ENCODE data around the gene CAB39. TPM values are rescaled to one million over a fixed set of nuclear protein-coding genes. Genes with fewer than 3 reads are reported as not detected.

CAB39 gene
- polyA plus RNA-seq, 1 of the 3 experiments (the other 2 are of a cell fraction) = 15.7 TPM

GRCh38 chr2:230716588-230716987 lies 3.9 kb downstream of the CAB39 start:
- 91% methylated on average over 4 of the region's 4 CpGs for WGBS (ENCODE audit: low lambda C conversion rate)

More at GRCh38 chr2:230716588-230716987, 3.9 kb downstream of the CAB39 start:
- Histone ChIP-seq H3K9me3 (no peaks in the 10 kb centered on the region), H3K9me2 (no peaks in the 10 kb centered on the region), H3K36me3 (replicated peaks in 1 of 2; ENCODE audit: control insufficient read depth in 1 of 2, insufficient read depth in 2 of 2, low read length in 1 of 2) (peaks cover 0 to 11% of the 10 kb centered on the region in 2 experiments), H4K20me1 (ENCODE audit: insufficient read depth) (peaks cover 79% of the 10 kb centered on the region), H3K79me2 (ENCODE audit: insufficient read depth) (peaks cover 86% of the 10 kb centered on the region), H3K4me3 (ENCODE audit: low read depth in 2 of 2, low read length in 1 of 2) (no peak overlapping the region), H2AFZ (ENCODE audit: low read depth) (no peak overlapping the region), H3K4me1 (ENCODE audit: control insufficient read depth in 1 of 2, insufficient read depth in 2 of 2, low read depth in 1 of 2, low read length in 1 of 2) (peaks cover 0 to 2% of the 10 kb centered on the region in 2 experiments; a peak in 2 of 4 replicates), H3K9ac (no peak overlapping the region), H3K27ac (ENCODE audit: low read depth in 2 of 2, low read length in 1 of 2) (no peak overlapping the region), H3K4me2 (no peak overlapping the region), H3K27me3 (ENCODE audit: insufficient read depth) (no peaks in the 10 kb centered on the region), H3F3A (replicated peaks; ENCODE audit: insufficient read depth) (peaks cover 16% of the 10 kb centered on the region)
- TF ChIP-seq ELF1 (IDR thresholded peaks at IDR 0.05) (no peak), YY1 (IDR thresholded peaks at IDR 0.05; ENCODE audit: low read depth) (no peak), EZH2phosphoT487 (IDR thresholded peaks at IDR 0.05; ENCODE audit: borderline replicate concordance, low read depth) (no peak), RAD21 (IDR thresholded peaks at IDR 0.05; ENCODE audit: low read length) (no peak), FOSL2 (IDR thresholded peaks at IDR 0.05; ENCODE audit: borderline replicate concordance, low read depth) (no peak), GABPA (IDR thresholded peaks at IDR 0.05; ENCODE audit: low read depth) (no peak), GATA2 (CRISPR knock-in tag; IDR thresholded peaks at IDR 0.05) (no peak), SMC3 (IDR thresholded peaks at IDR 0.05; ENCODE audit: low read depth, low read length) (no peak), CHD2 (IDR thresholded peaks at IDR 0.05; ENCODE audit: low read length, partially characterized antibody) (no peak), NRF1 (IDR thresholded peaks at IDR 0.05; ENCODE audit: low read depth, low read length) (no peak), EP300 (IDR thresholded peaks at IDR 0.05; ENCODE audit: borderline replicate concordance in 1 of 2, low read depth in 1 of 2, low read length in 1 of 2) (no peak), FOXM1 (IDR thresholded peaks at IDR 0.05; ENCODE audit: low read depth) (no peak), SIN3A (IDR thresholded peaks at IDR 0.05; ENCODE audit: borderline replicate concordance, low read depth, low read length) (no peak), TEAD4 (IDR thresholded peaks at IDR 0.05; ENCODE audit: borderline replicate concordance, insufficient read depth) (no peak), TCF12 (IDR thresholded peaks at IDR 0.05) (no peak), RXRA (IDR thresholded peaks at IDR 0.05; ENCODE audit: borderline replicate concordance, low read depth) (no peak)
- TF ChIP-seq, protein P1, sequence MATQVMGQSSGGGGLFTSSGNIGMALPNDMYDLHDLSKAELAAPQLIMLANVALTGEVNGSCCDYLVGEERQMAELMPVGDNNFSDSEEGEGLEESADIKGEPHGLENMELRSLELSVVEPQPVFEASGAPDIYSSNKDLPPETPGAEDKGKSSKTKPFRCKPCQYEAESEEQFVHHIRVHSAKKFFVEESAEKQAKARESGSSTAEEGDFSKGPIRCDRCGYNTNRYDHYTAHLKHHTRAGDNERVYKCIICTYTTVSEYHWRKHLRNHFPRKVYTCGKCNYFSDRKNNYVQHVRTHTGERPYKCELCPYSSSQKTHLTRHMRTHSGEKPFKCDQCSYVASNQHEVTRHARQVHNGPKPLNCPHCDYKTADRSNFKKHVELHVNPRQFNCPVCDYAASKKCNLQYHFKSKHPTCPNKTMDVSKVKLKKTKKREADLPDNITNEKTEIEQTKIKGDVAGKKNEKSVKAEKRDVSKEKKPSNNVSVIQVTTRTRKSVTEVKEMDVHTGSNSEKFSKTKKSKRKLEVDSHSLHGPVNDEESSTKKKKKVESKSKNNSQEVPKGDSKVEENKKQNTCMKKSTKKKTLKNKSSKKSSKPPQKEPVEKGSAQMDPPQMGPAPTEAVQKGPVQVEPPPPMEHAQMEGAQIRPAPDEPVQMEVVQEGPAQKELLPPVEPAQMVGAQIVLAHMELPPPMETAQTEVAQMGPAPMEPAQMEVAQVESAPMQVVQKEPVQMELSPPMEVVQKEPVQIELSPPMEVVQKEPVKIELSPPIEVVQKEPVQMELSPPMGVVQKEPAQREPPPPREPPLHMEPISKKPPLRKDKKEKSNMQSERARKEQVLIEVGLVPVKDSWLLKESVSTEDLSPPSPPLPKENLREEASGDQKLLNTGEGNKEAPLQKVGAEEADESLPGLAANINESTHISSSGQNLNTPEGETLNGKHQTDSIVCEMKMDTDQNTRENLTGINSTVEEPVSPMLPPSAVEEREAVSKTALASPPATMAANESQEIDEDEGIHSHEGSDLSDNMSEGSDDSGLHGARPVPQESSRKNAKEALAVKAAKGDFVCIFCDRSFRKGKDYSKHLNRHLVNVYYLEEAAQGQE (IDR thresholded peaks at IDR 0.05; ENCODE audit: low read depth, low read length) = no peak
- TF ChIP-seq, protein P2, sequence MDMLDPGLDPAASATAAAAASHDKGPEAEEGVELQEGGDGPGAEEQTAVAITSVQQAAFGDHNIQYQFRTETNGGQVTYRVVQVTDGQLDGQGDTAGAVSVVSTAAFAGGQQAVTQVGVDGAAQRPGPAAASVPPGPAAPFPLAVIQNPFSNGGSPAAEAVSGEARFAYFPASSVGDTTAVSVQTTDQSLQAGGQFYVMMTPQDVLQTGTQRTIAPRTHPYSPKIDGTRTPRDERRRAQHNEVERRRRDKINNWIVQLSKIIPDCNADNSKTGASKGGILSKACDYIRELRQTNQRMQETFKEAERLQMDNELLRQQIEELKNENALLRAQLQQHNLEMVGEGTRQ (IDR thresholded peaks at IDR 0.05; ENCODE audit: borderline replicate concordance, low read depth, low read length) = no peak
- TF ChIP-seq, protein P3, sequence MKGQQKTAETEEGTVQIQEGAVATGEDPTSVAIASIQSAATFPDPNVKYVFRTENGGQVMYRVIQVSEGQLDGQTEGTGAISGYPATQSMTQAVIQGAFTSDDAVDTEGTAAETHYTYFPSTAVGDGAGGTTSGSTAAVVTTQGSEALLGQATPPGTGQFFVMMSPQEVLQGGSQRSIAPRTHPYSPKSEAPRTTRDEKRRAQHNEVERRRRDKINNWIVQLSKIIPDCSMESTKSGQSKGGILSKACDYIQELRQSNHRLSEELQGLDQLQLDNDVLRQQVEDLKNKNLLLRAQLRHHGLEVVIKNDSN (IDR thresholded peaks at IDR 0.05; ENCODE audit: borderline replicate concordance, low read depth) = no peak
- POLR2A ChIA-PET = no interaction called here
- CTCF ChIA-PET = interaction anchor here (1.0 kb wide), 1 partner anchor 9 kb away, joined by 3 read pairs; no protein-coding TSS in a partner anchor
- no peak for DNase-seq

Data from SK-N-SH (cell line).